GM19043 (cell line): ENCODE measurements around the gene PINK1.

ENCODE experiments used
- ATAC-seq: cut with Tn5 transposase; IDR thresholded peaks from one replicate; pipeline ENCODE4 v1.9.1; 2021; ENCODE audit warnings: low read depth; ENCODE audit not compliant: unreplicated experiment

Gene PINK1

GRCh38 chr1:20609541-20609940 lies 23.7 kb upstream of the PINK1 start:
- ATAC-seq, result no peak

- no peak for ATAC-seq
These were observed 22.3 kb upstream of the PINK1 start for GRCh38 chr1:20610970-20611369.

- no peak for ATAC-seq
These were observed 21.6 kb upstream of the PINK1 start for GRCh38 chr1:20611652-20612051.

- ATAC-seq, result no peak
These were observed 21.0 kb upstream of the PINK1 start for GRCh38 chr1:20612221-20612746.

GRCh38 chr1:20614131-20614579 lies 19.1 kb upstream of the PINK1 start:
- ATAC-seq, result no peak

- ATAC-seq, result no peak
These were observed 17.1 kb upstream of the PINK1 start for GRCh38 chr1:20615946-20616846.

- ATAC-seq, result no peak
These were observed 16.3 kb upstream of the PINK1 start for GRCh38 chr1:20616847-20617487.

GRCh38 chr1:20618550-20618949 lies 14.7 kb upstream of the PINK1 start:
- no peak for ATAC-seq

- no peak for ATAC-seq
These were observed 13.3 kb upstream of the PINK1 start for GRCh38 chr1:20619999-20620398.

GRCh38 chr1:20621012-20621411 lies 12.2 kb upstream of the PINK1 start:
- no peak for ATAC-seq

GRCh38 chr1:20624709-20625108 lies 8.5 kb upstream of the PINK1 start:
- ATAC-seq, result no peak

- ATAC-seq, result no peak
These were observed 7.8 kb upstream of the PINK1 start for GRCh38 chr1:20625176-20626097.

GRCh38 chr1:20626098-20626427 lies 7.2 kb upstream of the PINK1 start:
- ATAC-seq, result no peak

- no peak for ATAC-seq
These were observed 6.7 kb upstream of the PINK1 start for GRCh38 chr1:20626524-20626923.

GRCh38 chr1:20630729-20631128 lies 2.5 kb upstream of the PINK1 start:
- ATAC-seq, result no peak

- no peak for ATAC-seq
These were observed 872 bp upstream of the PINK1 start for GRCh38 chr1:20632386-20632785.

GRCh38 chr1:20634065-20634593 lies 871 bp downstream of the PINK1 start:
- no peak for ATAC-seq

- no peak for ATAC-seq
These were observed 1.4 kb downstream of the PINK1 start for GRCh38 chr1:20634594-20635084.

GRCh38 chr1:20636785-20637347 lies 3.6 kb downstream of the PINK1 start:
- no peak for ATAC-seq

GRCh38 chr1:20640183-20640597 lies 6.9 kb downstream of the PINK1 start:
- ATAC-seq, result no peak
